CD8-positive, alpha-beta T cell (primary cell): ENCODE measurements around the gene TRIM52. TPM values are rescaled to one million over a fixed set of nuclear protein-coding genes. Genes with fewer than 3 reads are reported as not detected.

Experiments
- microRNA-seq: library from miRNA; unstranded; fragments of <30 nt; microRNA quantifications from one replicate; pipeline ENCODE4 v1.2.0, GENCODE V29; 2022; ENCODE audit warnings: borderline microRNAs expressed
- total RNA-seq, 46 experiments: library from RNA in 2 of 46; stranded (reverse) in 2 of 46; gene quantifications; one replicate each; pipeline ENCODE4 v1.2.3 and lab custom pipeline; 2021 to 2026

TRIM52 gene
- total RNA-seq, 2 experiments from 2014 or later: 23.7 to 28.8 TPM

Small RNAs within 50 kb of the gene (microRNA-seq; reads per million reads assigned to microRNA genes)
- not detected for gene MIR4638

Other genes starting within 250 kb of the TRIM52 start
- not detected for gene BTNL9, start 220.9 kb downstream of the TRIM52 start, total RNA-seq
- gene OR2V1, start 130.0 kb downstream of the TRIM52 start, total RNA-seq: not detected
- not detected for gene OR2V2, start 113.6 kb downstream of the TRIM52 start, total RNA-seq
- under 1 TPM; 0.72 to 0.95 TPM for gene TRIM7, start 55.9 kb downstream of the TRIM52 start, total RNA-seq
- gene TRIM41, start 37.9 kb downstream of the TRIM52 start, total RNA-seq: 10 to 100 TPM; 20.9 to 22.2 TPM
- gene RACK1, start 17.2 kb downstream of the TRIM52 start, total RNA-seq: 1,000 to 10,000 TPM; 2,370 to 2,438 TPM
- gene OR4F3, start 106.1 kb upstream of the TRIM52 start, total RNA-seq: not detected